CD4-positive, CD25-positive, alpha-beta regulatory T cell (primary cell): Measurements from ENCODE around the gene PSORS1C2. TPM values are rescaled to one million over a fixed set of nuclear protein-coding genes. Genes with fewer than 3 reads are reported as not detected.

Experiments
- ATAC-seq, 2 donors: fragments of 150-1000 bp; cut with Tn5 transposase; one replicate each; pipeline ENCODE4 v1.10.0; 2021; ENCODE audit warnings: low read depth in 2 of 2, moderate number of reproducible peaks in 2 of 2, moderate library complexity in 1 of 2
- DNase-seq, 3 donors: peaks; one replicate each; pipeline versions ENCODE4 v3.0.0 to v3.0.0-alpha.2; 2012 to 2022; ENCODE audit warnings: mixed read lengths in 1 of 3
- H3K27ac ChIP-seq: one replicate; pipeline ENCODE4 v1.7.0; 2013; ENCODE audit warnings: mild to moderate bottlenecking, low read length; ENCODE audit not compliant: insufficient read depth, poor library complexity, severe bottlenecking
- H3K27me3 ChIP-seq: one replicate; pipeline ENCODE4 v1.7.0; 2013; ENCODE audit warnings: low read length; ENCODE audit not compliant: control insufficient read depth, insufficient read depth
- H3K36me3 ChIP-seq: one replicate; pipeline ENCODE4 v1.7.0; 2013; ENCODE audit warnings: mild to moderate bottlenecking, low read length, moderate library complexity; ENCODE audit not compliant: control insufficient read depth, insufficient read depth
- H3K4me1 ChIP-seq: 2 replicates; pipeline ENCODE4 v1.7.0; 2013; ENCODE audit warnings: mild to moderate bottlenecking, low read length; ENCODE audit not compliant: insufficient read depth, control insufficient read depth, poor library complexity, severe bottlenecking
- H3K4me3 ChIP-seq: one replicate; pipeline ENCODE4 v1.7.0; 2013; ENCODE audit warnings: low read depth, mild to moderate bottlenecking, low read length, moderate library complexity
- H3K9me3 ChIP-seq, 2 experiments: 1 replicate in 1 of 2; 2 replicates in 1 of 2; pipeline ENCODE4 v1.7.0; 2013; ENCODE audit warnings: low read length in 2 of 2, mild to moderate bottlenecking in 1 of 2, moderate library complexity in 1 of 2; ENCODE audit not compliant: control insufficient read depth in 2 of 2
- H3K27ac Mint-ChIP-seq, 3 donors: one replicate each; pipeline ENCODE4 v1.8.0; 2020 to 2022; ENCODE audit warnings: mild to moderate bottlenecking in 3 of 3, mixed read lengths in 3 of 3, moderate library complexity in 2 of 3
- H3K27me3 Mint-ChIP-seq: one replicate; pipeline ENCODE4 v1.8.0; 2022; ENCODE audit warnings: mild to moderate bottlenecking, mixed read lengths
- H3K36me3 Mint-ChIP-seq: one replicate; pipeline ENCODE4 v1.8.0; 2020; ENCODE audit warnings: mixed read lengths
- H3K4me1 Mint-ChIP-seq, 4 donors: one replicate each; pipeline ENCODE4 v1.8.0; 2020 to 2022; ENCODE audit warnings: mixed read lengths in 4 of 4, mild to moderate bottlenecking in 1 of 4
- H3K4me3 Mint-ChIP-seq, 4 donors: one replicate each; pipeline ENCODE4 v1.8.0; 2020 to 2022; ENCODE audit warnings: mild to moderate bottlenecking in 4 of 4, mixed read lengths in 4 of 4, moderate library complexity in 3 of 4
- H3K9me3 Mint-ChIP-seq, 7 donors: one replicate each; pipeline ENCODE4 v1.8.0; 2020 to 2022; ENCODE audit warnings: mixed read lengths in 7 of 7, mild to moderate bottlenecking in 3 of 7, moderate library complexity in 2 of 7
- polyA plus RNA-seq, 4 donors: library from polyadenylated mRNA; unstranded; fragments of 300-500 nt; fragmentation: Illumina TruSeq; gene quantifications; one replicate each; pipeline ENCODE4 v1.2.3, GENCODE V29; 2021
- total RNA-seq: library from RNA; stranded (reverse); gene quantifications from one replicate; pipeline ENCODE4 v1.2.3, GENCODE V29; 2022

PSORS1C2 gene
- total and polyA plus RNA-seq, 5 donors from 2014 or later: not detected

- no peaks in the 10 kb centered on the region for H3K9me3 ChIP-seq
- Mint-ChIP-seq H3K27ac (peak overlapping the region in 1 of 3 donors; percentile 57), H3K4me3 (no peak overlapping the region)
Observed at GRCh38 chr6:31113861-31114540, 24.9 kb downstream of the PSORS1C2 start.

GRCh38 chr6:31112478-31112877, 26.4 kb downstream of the PSORS1C2 start, which contains the start of gene C6orf15:
Gene C6orf15, minus strand, starts transcription at chr6:31112575. Its CDS starts 20 bp downstream, at chr6:31112555.
- H3K9me3 ChIP-seq: no peaks in the 10 kb centered on the region
- Mint-ChIP-seq H3K9me3 (no peaks in the 10 kb centered on the region), H3K36me3 (no peaks in the 10 kb centered on the region), H3K4me1 (peaks cover 0 to 8% (median 1%) of the 10 kb centered on the region in 4 donors), H3K27ac (peak within 1 kb of the TSS in 2 of 3 donors; percentile 8 to 71), H3K27me3 (peaks cover 12% of the 10 kb centered on the region), H3K4me3 (no peak within 1 kb of the TSS)
- no peaks in the 10 kb centered on the region for H3K36me3 ChIP-seq
- DNase-seq: no peak
- no peak within 1 kb of the TSS for H3K4me3 ChIP-seq
- H3K27ac ChIP-seq: no peak within 1 kb of the TSS
- no peaks in the 10 kb centered on the region for H3K27me3 ChIP-seq
- no peak for ATAC-seq
- H3K4me1 ChIP-seq: no peaks in the 10 kb centered on the region

More at GRCh38 chr6:31113861-31114540, 24.9 kb downstream of the PSORS1C2 start:
- Histone ChIP-seq H3K27me3 (no peaks in the 10 kb centered on the region), H3K4me3 (no peak overlapping the region), H3K4me1 (no peaks in the 10 kb centered on the region), H3K36me3 (no peaks in the 10 kb centered on the region), H3K27ac (no peak overlapping the region)
- DNase-seq: no peak
- Mint-ChIP-seq H3K9me3 (no peaks in the 10 kb centered on the region), H3K4me1 (peaks cover 0 to 8% (median 1%) of the 10 kb centered on the region in 4 donors), H3K36me3 (no peaks in the 10 kb centered on the region), H3K27me3 (peaks cover 16% of the 10 kb centered on the region)
- no peak for ATAC-seq

- Mint-ChIP-seq H3K27me3 (peaks cover 12% of the 10 kb centered on the region), H3K4me1 (peaks cover 0 to 8% (median 1%) of the 10 kb centered on the region in 4 donors), H3K9me3 (no peaks in the 10 kb centered on the region), H3K4me3 (no peak overlapping the region), H3K27ac (no peak overlapping the region), H3K36me3 (no peaks in the 10 kb centered on the region)
- Histone ChIP-seq H3K27me3 (no peaks in the 10 kb centered on the region), H3K9me3 (no peaks in the 10 kb centered on the region), H3K4me1 (no peaks in the 10 kb centered on the region), H3K4me3 (no peak overlapping the region), H3K36me3 (no peaks in the 10 kb centered on the region), H3K27ac (no peak overlapping the region)
- no peak for DNase-seq
- no peak for ATAC-seq
Observed at GRCh38 chr6:31111712-31112111, 27.2 kb downstream of the PSORS1C2 start.

DNA sequence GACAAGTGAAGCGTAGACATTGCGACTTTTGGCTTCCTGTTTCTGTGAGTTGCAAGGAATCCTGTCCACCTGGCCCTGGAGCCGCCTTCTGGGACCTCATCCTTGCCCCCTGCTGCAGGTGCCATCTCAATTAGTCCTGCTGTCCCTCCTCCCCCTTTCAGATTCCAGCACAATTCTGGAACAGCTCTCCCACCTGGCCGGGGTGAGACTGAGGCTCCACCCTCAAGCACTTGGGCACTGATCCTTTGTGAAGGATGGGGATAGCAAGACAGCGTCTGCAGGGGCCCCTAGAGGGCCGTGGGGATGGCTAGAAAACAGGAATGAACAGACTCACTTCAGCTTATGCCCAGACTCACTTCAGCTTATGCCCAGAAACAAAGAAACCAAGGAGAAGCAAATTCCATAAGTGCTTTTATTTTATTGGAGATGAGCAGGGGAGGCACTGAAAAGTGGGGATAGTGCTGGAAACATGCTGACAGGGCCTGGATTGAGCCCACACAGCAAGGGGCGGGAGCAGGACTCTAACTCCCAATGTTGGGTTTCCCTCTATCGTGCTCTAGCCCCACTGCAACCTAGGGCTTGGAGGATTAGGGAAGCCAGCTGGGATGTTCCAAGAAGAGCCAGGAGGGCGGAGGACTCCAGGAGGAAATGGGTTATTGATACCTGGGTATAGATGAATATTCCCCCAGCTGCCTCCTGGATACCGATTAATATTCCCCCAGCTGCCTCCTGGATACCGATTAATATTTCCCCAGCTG, 27.9 kb downstream of the PSORS1C2 start:
- Histone ChIP-seq H3K27ac (no peak overlapping the region), H3K4me1 (no peaks in the 10 kb centered on the region), H3K4me3 (no peak overlapping the region), H3K36me3 (no peaks in the 10 kb centered on the region), H3K9me3 (no peaks in the 10 kb centered on the region), H3K27me3 (no peaks in the 10 kb centered on the region)
- Mint-ChIP-seq H3K36me3 (no peaks in the 10 kb centered on the region), H3K4me3 (no peak overlapping the region), H3K4me1 (peaks cover 0 to 8% (median 1%) of the 10 kb centered on the region in 4 donors), H3K9me3 (peaks cover 0 to 2% (median 0%) of the 10 kb centered on the region in 7 donors), H3K27me3 (peaks cover 14% of the 10 kb centered on the region), H3K27ac (peak overlapping the region in 1 of 3 donors; percentile 60)
- no peak for ATAC-seq
- DNase-seq: no peak

- Mint-ChIP-seq H3K27me3 (peaks cover 14% of the 10 kb centered on the region), H3K9me3 (peaks cover 0 to 2% (median 0%) of the 10 kb centered on the region in 7 donors), H3K4me3 (no peak overlapping the region), H3K27ac (peak overlapping the region in 2 of 3 donors; percentile 78 to 83), H3K4me1 (peaks cover 0 to 5% (median 4%) of the 10 kb centered on the region in 4 donors), H3K36me3 (peaks cover 4% of the 10 kb centered on the region)
- no peak overlapping the region for H3K27ac ChIP-seq
- ATAC-seq (no peak), DNase-seq (no peak)
- no peaks in the 10 kb centered on the region for H3K27me3 ChIP-seq
- H3K4me1 ChIP-seq: no peaks in the 10 kb centered on the region
- H3K36me3 ChIP-seq: no peaks in the 10 kb centered on the region
- no peak overlapping the region for H3K4me3 ChIP-seq
- no peaks in the 10 kb centered on the region for H3K9me3 ChIP-seq
Observed at GRCh38 chr6:31107052-31107451, 31.8 kb downstream of the PSORS1C2 start.

DNA sequence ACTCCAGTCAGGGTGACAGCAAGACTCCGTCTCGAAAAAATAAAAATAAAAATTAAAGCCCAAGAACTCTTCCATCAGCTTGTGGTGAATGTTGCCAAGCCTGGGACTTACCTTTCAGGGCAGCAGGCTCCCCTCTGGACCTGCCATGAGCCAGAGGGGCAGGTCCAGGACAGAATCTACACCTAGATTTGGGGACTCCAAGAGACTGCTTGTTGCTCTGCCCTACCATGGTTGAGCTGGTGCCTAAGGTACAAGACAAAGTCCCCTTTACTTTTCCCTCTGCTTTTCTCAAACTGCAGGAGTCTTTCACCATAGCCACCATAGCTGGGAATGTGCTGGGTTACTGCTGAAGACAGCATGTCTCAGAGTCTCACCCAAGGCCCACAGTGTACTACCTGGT, 35.7 kb downstream of the PSORS1C2 start:
- peaks cover 24% of the 10 kb centered on the region for H3K27me3 Mint-ChIP-seq
- DNase-seq (no peak), ATAC-seq (no peak)
- H3K9me3 Mint-ChIP-seq: peaks cover 0 to 3% (median 0%) of the 10 kb centered on the region in 7 donors
- H3K36me3 Mint-ChIP-seq: peaks cover 4% of the 10 kb centered on the region
- H3K27ac Mint-ChIP-seq: no peak overlapping the region
- no peak overlapping the region for H3K4me3 Mint-ChIP-seq
- H3K4me3 ChIP-seq: no peak overlapping the region
- H3K36me3 ChIP-seq: no peaks in the 10 kb centered on the region
- H3K27ac ChIP-seq: no peak overlapping the region
- H3K27me3 ChIP-seq: no peaks in the 10 kb centered on the region
- H3K4me1 Mint-ChIP-seq: peaks cover 4 to 11% (median 8%) of the 10 kb centered on the region in 4 donors
- H3K4me1 ChIP-seq: no peaks in the 10 kb centered on the region
- no peaks in the 10 kb centered on the region for H3K9me3 ChIP-seq

DNA sequence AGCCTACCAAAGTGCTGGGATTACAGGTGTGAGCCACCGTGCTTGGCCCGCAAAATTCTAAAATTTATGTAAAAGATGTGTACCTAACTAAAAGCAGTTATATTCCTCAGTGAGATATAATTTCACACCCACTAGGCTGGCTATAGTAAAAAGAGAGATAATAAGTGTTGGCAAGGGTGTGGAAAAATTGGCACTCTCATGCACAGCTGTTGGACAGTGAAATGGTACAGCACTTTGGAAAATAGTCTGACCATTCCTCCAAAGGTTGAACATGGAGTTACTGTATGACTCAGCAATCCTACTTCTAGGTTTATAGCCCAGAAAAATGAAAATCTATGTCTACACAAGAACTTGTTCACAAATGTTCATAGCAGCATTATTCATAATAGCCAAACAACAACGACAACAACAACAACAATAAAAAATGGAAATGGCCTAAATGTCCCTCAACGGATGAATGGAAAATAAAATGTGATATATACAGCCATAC, 40.4 kb downstream of the PSORS1C2 start:
- ATAC-seq (no peak), DNase-seq (no peak)
- H3K4me1 Mint-ChIP-seq: peaks cover 22 to 52% (median 35%) of the 10 kb centered on the region in 4 donors
- no peaks in the 10 kb centered on the region for H3K27me3 ChIP-seq
- H3K36me3 ChIP-seq: no peaks in the 10 kb centered on the region
- no peak overlapping the region for H3K27ac Mint-ChIP-seq
- peaks cover 0 to 3% (median 0%) of the 10 kb centered on the region in 7 donors for H3K9me3 Mint-ChIP-seq
- peak overlapping the region in 1 of 4 donors; percentile 16 for H3K4me3 Mint-ChIP-seq
- H3K27me3 Mint-ChIP-seq: peaks cover 20% of the 10 kb centered on the region
- peaks cover 36% of the 10 kb centered on the region for H3K4me1 ChIP-seq
- H3K36me3 Mint-ChIP-seq: peaks cover 4% of the 10 kb centered on the region
- no peak overlapping the region for H3K4me3 ChIP-seq
- H3K9me3 ChIP-seq: no peaks in the 10 kb centered on the region
- H3K27ac ChIP-seq: no peak overlapping the region
